NCI-H748 treated with DMSO at 0.1 percent for 48 hours (cell line): ENCODE measurements around the gene SHISA7.
"Not testable (repeated sequence)": the region's sequence is repeated elsewhere in the genome, so short reads cannot be mapped to it uniquely, and the experiment has no call there.

Source experiments
- DNase-seq: peaks from one replicate; lab custom pipeline; 2025; lab: John Stamatoyannopoulos, UW

The SHISA7 gene

GRCh38 chr19:55463583-55464031 is 20.5 kb upstream of the SHISA7 start:
- DNase-seq = no peak

GRCh38 chr19:55462722-55463121 is 19.6 kb upstream of the SHISA7 start:
- DNase-seq = no peak

- peak; percentile 17 for DNase-seq
These were observed 19.0 kb upstream of the SHISA7 start for GRCh38 chr19:55461974-55462626.

- DNase-seq = peak; percentile 99
These were observed 18.3 kb upstream of the SHISA7 start, which contains the start of gene ISOC2 for GRCh38 chr19:55461259-55461973. ISOC2 (minus strand) TSS chr19:55461642; CDS start chr19:55456486, 5,156 bp downstream.

GRCh38 chr19:55460670-55461258 is 17.7 kb upstream of the SHISA7 start:
- peak; percentile 82 for DNase-seq

GRCh38 chr19:55459950-55460657 is 17.0 kb upstream of the SHISA7 start:
- DNase-seq = peak; percentile 36

- DNase-seq = no peak
These were observed 16.4 kb upstream of the SHISA7 start for GRCh38 chr19:55459551-55459949.

GRCh38 chr19:55457683-55458457 is 14.8 kb upstream of the SHISA7 start:
- no peak for DNase-seq

- DNase-seq = no peak
These were observed 13.2 kb upstream of the SHISA7 start for GRCh38 chr19:55456347-55456746.

- no peak for DNase-seq
These were observed 12.6 kb upstream of the SHISA7 start for GRCh38 chr19:55455576-55456235.

GRCh38 chr19:55454787-55455243 is 11.7 kb upstream of the SHISA7 start:
- DNase-seq = peak; percentile 53

- no peak for DNase-seq
These were observed 10.6 kb upstream of the SHISA7 start for GRCh38 chr19:55453511-55454260.

GRCh38 chr19:55452749-55453346 is 9.7 kb upstream of the SHISA7 start:
- DNase-seq = peak; percentile 96

GRCh38 chr19:55451965-55452748 is 9.1 kb upstream of the SHISA7 start:
- peak; percentile 45 for DNase-seq

GRCh38 chr19:55451163-55451964 is 8.3 kb upstream of the SHISA7 start:
- no peak for DNase-seq

GRCh38 chr19:55449469-55449868 is 6.4 kb upstream of the SHISA7 start:
- no peak for DNase-seq

GRCh38 chr19:55448175-55448490 is 5.0 kb upstream of the SHISA7 start:
- not testable (repeated sequence) for DNase-seq
